GM12864 (cell line): ENCODE data around the gene PDE4D.

Experiments
- DNase-seq: peaks from one replicate; pipeline ENCODE4 v3.0.0-alpha.2; 2011; ENCODE audit warnings: low read depth
- H3K4me3 ChIP-seq: 2 replicates; pipeline ENCODE4 v1.5.1; 2011; ENCODE audit warnings: mild to moderate bottlenecking, low read depth, low read length, control low read depth
- CTCF ChIP-seq: IDR thresholded peaks from 2 replicates; pipeline ENCODE4 v1.5.1; 2011; ENCODE audit warnings: low read depth, mild to moderate bottlenecking, moderate library complexity, low read length, control low read depth, inconsistent platforms; ENCODE audit errors: missing control alignments

The PDE4D gene

GRCh38 chr5:59132131-59132530, 761.4 kb downstream of the PDE4D start:
- no peak overlapping the region for H3K4me3 ChIP-seq
- DNase-seq: no peak
- TF ChIP-seq CTCF: no peak

- no peak for TF ChIP-seq CTCF
- no peak overlapping the region for H3K4me3 ChIP-seq
- no peak for DNase-seq
Measured at GRCh38 chr5:59130431-59130830, 763.1 kb downstream of the PDE4D start.

GRCh38 chr5:59128646-59129290, 764.8 kb downstream of the PDE4D start:
- DNase-seq: no peak
- no peak for TF ChIP-seq CTCF
- no peak overlapping the region for H3K4me3 ChIP-seq

GRCh38 chr5:59126708-59127573, 766.6 kb downstream of the PDE4D start:
- no peak for TF ChIP-seq CTCF
- no peak overlapping the region for H3K4me3 ChIP-seq
- no peak for DNase-seq

- no peak for TF ChIP-seq CTCF
- no peak overlapping the region for H3K4me3 ChIP-seq
Measured at GRCh38 chr5:59126016-59126707, 767.4 kb downstream of the PDE4D start.

GRCh38 chr5:59125011-59125961, 768.2 kb downstream of the PDE4D start:
- no peak for TF ChIP-seq CTCF
- no peak overlapping the region for H3K4me3 ChIP-seq
- DNase-seq: peak; percentile 13

More at GRCh38 chr5:59126016-59126707, 767.4 kb downstream of the PDE4D start:
- no peak for DNase-seq
